Hindlimb muscle (tissue), 1 donor: Measurements from ENCODE around the gene CYB561. TPM values are rescaled to one million over a fixed set of nuclear protein-coding genes. Genes with fewer than 3 reads are reported as not detected.
"Not testable (repeated sequence)": the region's sequence is repeated elsewhere in the genome, so short reads cannot be mapped to it uniquely, and the experiment has no call there.

Source experiments
- DNase-seq: peaks from one replicate; pipeline ENCODE4 v3.0.0-alpha.2; 2013
- polyA plus RNA-seq: library from polyadenylated mRNA; unstranded; fragments of 120-200 nt; gene quantifications from one replicate; pipeline ENCODE4 v1.2.1, GENCODE V29; 2013; ENCODE audit not compliant: insufficient read length

Gene CYB561
- polyA plus RNA-seq, 1 donor: 7.0 TPM

DNA sequence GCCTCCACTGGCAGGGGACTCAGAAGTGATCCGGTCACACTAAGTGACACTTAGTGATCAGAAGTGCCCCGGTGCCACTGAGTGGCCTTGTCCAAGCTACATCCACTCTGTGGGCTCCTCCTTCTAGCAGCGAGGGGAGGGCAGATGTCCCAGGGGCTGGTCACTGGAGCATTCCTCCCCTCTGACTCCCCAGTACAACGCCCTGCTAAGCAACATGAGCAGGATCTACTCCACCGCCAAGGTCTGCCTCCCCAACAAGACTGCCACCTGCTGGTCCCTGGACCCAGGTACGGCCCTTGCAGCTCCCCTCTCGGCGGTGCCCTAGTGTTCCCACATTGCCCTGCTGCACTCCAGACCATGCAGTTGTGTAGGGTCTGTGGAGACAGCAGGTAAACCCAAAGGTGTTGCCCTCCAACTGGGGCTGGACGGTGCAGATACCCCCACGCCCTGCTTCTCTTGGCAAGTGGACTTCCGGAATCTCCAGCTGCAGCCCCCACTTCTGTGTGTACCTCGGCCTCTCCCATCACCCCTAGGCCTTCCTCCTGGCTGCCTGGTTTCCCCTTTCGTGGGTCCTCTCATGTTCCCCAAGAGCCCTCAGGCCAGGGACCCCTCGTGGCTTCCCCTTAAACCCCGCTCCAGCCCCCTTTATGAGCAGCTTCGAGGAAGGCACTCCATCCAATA, 32.8 kb upstream of the CYB561 start:
- DNase-seq: peak; percentile 47

DNA sequence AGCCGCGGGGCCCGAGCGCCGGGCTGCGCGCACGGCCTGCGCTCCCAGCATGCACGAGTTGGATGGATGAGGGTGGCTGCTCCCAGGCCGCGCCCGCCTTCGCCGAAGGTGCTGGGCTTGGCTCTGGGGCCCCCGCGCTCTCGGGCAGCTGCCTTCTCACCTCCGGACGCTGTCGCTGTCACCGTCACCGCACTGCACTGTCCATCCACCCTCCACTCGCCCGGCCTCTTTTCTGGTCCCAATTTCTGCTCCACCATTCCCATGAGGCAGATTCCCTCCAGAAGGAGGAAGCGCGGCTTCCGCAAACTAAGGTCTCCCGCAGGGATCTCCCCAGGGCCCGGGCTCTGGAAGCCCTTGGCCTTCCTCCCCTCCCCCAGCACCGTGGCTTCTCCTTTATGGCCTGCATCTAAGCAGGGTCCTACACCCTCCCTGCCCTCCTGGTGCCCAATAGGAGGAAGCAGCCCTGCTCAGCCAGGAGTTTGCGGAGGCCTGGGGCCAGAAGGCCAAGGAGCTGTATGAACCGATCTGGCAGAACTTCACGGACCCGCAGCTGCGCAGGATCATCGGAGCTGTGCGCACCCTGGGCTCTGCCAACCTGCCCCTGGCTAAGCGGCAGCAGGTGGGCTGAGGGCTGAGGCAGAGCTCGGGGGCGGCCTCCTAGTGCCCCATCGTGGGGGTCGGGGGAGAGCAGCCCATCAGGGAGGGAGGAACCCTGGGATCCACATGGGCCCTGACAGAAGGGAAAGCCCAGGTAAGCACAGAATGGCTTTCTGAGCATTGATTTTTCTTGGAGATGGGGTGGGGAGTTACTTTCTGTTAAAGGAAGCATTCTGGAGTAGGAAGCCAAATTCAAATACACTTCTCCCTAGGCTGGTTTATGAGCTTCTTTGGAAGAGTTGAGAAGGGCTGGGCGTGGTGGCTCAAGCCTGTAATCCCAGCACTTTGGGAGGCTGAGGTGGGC, 31.7 kb upstream of the CYB561 start:
- no peak for DNase-seq

DNA sequence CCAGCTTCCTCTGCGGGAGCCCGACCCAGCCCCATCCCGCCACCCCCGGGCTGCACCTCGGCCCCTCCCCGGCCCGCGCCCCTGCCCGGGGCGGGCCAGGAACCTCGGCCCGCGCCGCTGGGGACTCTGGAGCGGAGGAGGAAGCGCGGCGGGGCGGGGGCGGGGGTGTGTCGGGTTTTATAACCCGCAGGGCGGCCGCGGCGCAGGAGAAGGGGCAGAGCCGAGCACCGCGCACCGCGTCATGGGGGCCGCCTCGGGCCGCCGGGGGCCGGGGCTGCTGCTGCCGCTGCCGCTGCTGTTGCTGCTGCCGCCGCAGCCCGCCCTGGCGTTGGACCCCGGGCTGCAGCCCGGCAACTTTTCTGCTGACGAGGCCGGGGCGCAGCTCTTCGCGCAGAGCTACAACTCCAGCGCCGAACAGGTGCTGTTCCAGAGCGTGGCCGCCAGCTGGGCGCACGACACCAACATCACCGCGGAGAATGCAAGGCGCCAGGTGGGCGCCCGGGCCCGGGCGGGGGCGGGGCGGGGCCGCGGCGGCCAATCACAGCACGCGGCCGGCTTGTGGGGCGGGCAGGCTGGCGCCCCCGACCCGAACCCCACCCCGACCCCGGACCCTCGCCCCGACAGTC, 30.9 kb upstream of the CYB561 start, which contains the start of gene ACE:
Gene ACE (plus strand): TSS at position 208 of the 626 bp plus-strand sequence. CDS start 34 bp downstream, at position 242.
- DNase-seq: peak; percentile 34

DNA sequence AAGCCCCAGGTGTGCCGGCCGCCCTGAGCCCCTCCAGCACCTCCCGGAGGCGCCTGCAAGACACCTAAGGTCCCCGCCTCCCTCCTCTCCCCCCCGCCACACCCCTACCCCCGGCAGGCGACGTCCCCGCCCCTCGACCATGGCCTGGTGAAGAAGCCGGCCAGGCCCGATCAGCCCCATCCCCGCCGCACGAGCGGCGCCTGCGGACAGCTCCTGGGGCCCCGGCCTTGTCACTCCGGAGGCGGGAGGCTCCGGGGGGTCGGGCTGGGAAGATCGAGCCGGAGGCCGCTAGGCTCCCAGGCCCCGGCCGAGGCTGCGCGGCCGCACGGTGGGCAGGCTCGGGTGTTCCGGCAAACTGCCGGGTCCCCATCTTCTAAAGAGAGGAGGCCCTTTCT, 30.4 kb upstream of the CYB561 start:
- no peak for DNase-seq

DNA sequence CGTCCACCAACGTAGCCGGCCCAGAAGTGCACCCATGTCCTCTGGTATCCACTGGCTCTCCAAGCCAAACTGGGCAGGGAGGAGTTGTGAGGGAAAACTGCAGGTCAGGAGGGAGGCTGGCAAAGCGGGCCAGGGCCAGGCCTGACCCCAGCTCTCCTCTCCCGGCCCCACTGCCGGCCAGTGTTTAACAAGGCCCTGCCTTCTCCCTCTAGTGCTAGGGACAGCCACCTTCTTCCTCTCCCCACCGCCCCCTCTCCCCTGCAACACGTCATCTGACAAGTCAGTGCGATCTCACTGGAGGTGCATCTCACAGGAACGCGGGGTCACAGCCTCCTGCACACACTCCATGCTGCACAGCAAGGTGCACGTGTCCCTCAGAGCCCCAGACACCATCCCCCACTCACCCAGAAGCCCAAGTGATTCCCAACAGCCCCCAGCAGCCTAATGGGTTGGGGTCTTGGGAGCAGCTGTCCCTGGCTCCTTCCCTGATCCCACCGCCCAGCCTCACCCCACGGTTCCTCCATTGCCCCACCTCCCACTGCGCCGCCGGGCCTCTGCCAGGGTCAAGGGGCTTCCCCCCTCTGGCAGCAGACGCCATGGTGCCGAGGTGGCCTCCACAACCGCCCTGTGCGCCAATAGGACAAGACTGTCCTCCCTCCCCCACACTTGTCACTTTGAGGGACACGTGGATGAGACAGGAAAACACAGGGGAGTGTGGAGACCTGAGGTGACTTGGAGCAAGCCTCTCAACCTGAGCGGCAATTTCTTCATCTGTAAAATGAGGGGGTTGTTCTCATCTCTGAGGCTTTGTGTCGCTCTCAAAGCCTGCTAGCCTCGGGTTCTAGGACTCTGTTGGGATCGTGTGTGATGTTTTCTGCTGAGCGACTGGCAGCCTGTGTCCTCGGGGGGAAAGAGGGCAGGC, 29.6 kb upstream of the CYB561 start:
- no peak for DNase-seq

DNA sequence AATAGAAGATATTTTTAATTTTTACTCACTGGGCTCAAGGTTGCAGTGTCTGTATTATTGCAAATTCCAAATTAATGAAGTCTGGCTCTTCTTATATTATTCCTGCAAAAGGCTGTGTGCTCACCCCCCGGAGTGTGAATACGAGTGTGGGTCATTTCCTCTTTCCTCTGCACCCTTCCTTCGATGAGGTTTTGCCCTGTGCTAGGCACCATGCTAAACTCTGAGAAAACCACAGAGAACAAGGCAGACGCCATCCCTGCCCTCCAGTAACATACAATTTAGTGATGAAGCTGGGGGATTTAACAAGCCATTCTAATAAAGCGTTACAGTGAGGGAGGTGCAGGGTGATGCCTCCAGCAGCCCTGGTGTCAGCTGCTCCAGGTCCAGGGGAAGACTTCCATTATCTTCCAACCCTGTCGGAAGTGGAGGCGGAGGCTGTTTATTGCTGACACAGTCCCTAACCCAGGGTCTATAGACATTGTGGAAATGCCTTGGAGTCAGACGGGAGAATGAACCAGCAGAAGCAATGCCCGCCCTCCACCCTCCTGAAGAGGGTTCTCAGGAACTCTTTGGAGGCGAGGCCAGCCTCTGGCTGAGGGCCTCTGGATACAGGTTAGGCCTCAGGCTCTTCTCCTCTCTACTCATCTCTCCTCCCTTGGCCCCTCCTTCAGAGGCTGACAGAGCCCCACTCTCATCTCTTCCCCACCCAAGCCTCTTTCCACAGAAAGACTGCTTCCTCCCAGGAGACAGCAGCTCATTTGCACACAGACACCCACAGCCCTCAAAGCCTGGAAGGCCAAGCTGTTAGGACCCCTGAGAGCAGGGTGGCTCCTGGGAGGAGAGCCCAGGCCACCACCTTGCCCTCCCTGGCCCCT, 28.7 kb upstream of the CYB561 start:
- no peak for DNase-seq

DNA sequence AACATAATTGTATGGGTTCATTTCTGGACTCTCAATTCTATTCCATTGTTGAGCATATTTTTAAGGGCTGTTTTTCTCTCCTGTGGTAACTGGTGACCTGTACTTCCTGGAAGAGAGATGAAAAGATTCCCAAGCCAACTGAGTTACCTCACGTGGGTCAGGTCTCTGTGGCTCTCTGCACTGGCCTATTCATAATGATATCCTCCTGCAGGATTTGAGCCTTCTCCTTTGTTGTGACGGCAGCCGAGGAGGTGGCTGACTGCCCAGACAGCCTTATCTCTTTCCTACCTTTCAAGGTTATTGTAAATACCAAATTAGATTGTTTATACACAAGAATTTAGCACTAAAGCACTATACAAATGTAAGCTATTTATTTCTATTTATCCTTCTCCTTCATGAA, 28.1 kb upstream of the CYB561 start:
- DNase-seq: no peak

DNA sequence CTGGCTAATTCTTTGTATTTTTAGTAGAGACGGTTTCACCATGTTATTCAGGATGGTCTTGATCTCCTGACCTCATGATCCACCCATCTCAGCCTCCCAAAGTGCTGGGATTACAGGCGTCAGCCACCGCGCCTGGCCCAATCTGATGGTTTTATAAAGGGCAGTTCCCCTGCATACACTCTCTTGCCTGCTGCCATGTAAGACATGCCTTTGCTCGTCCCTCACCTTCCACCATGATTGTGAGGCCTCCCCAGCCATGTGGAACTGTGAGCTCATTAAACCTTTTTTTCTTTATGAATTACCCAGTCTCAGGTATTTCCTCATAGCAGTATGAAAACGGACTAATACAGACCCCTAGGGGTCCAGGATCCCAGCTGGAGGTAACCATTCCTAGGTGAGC, 22.0 kb upstream of the CYB561 start:
- not testable (repeated sequence) for DNase-seq

DNA sequence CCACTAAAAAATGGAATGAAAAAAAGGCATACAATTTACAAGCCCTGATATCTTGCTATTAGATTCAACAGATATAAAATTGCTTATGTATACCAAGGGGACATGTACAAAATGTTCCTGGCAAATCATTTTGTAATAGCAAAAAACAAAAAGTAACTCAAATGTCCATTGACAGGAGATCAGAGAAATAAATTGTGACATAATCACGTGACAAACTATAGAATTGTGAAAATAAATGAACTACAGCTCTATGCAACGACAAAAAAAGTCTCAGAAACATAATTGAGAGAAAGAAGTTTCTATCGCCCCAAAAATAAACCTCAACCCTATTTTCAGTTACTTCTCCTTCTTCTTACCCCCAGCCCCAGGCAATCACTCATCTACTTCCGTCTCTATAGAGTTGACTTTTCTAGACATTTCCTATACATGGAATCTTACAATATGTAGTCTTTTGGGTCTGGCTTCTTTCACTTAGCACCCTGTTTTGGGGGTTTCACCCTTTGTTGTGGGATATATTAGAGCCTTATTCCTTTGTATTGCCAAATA, 18.7 kb upstream of the CYB561 start:
- no peak for DNase-seq

DNA sequence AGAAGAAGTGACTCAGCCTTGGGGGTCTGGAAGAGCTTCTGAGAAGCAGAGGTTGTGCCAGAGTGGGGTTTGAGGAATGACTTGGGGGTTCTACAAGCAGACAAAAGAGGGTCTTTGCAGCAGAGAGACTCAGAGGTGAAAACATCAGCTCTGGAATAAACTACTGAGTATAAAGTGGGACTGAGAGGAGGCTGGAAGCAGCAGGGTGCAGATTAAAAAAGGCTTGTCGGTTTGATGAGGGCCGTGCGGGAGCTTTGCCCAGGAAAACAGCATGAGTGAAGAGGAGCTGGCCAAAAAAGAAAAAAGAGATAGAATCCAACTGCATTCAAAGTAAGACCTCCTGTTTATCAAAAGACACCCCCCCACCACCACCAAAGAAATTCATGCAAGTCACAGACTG, 17.7 kb upstream of the CYB561 start:
- no peak for DNase-seq

DNA sequence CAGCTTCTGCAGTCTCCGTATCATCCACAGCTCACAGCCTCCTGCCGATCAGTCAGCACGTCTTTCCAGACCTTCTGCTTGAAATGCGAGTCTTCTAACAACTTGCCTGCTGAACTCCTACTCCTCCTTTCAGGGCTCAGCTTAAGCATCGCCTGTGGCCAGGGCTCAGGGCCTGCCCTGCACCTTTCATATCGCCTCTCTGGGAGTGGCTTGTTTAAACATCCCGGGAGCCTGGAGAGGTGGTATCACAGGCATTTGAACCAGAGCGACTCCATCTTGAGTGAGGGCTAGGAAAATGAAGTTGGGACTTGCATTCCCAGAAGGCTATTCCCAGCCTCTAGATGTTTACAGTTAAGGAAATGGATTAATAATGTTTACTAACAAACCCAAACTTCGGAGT, 13.9 kb upstream of the CYB561 start:
- DNase-seq: no peak

DNA sequence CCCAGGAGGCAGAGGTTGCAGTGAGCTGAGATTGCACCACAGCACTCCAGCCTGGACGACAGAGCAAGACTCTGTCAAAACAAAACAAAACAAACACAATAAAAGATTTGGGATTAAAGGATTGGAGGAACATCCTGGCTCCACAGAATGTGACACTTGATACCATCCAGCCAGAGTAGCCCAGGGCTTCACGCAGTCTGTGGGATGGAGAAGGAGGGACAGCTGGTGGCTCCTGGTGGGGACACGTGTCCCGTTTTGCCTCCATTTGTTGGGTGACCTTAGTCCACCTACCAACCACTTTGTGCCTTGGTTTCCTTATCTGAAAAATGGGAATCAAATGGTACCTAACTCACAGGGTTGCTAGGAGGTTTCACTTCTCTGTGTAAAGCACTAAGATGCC, 12.4 kb upstream of the CYB561 start:
- DNase-seq: no peak

DNA sequence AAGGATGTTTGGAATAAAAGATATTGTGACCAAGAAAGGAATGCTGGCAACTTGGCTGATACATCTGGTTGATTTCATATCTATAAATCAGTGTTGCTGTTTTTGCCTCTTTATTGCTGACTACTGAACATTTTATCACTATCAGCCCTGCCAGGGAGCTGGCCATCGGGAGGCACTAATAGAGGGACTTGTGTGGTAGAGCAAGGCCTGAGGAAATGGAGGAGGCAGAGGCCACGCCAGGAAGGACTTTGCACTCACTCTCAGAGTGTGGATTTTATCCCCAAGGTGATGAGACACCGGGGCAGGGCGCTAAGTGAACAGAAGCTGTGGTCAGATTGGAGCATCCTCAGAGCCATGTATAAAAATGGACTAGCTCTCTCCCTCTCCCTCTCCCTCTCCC, 9.3 kb upstream of the CYB561 start:
- DNase-seq: no peak

DNA sequence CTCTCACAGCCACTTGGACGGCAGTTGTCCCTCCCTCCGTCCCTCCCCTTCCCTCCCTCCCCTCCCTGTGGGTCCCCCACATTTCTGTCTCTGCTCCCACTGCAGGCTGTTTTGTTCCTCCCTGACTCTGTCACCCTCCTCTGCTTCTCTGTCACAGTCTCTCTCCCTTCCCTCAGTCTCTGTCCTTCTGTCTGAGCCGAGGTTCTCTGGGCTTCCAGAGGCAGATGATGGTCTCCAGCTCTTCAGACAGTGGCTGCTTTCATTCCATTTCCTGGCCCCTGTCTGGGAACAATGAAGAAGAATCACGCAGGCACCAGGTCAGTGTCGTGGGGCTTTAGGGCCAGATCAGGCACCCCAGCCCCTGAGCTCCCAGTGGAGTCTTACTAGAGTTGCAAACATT, 8.8 kb upstream of the CYB561 start:
- DNase-seq: no peak

DNA sequence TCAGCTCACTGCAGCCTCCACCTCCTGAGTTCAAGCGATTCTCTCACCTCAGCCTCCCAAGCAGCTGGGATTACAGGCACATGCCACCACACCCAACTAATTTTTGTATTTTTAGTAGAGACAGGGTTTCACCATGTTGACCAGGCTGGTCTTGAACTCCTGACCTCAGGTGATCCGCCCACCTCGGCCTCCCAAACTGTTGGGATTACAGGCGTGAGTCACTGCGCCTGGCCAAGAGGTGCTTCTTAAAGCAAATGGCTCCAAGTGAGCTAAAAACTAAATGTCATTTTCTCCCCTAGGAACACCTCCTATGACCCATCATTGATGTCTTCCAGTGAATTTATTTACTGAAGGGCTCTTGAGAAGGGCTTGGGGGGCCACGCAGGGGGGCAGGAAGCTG, 8.3 kb upstream of the CYB561 start:
- DNase-seq: not testable (repeated sequence)

DNA sequence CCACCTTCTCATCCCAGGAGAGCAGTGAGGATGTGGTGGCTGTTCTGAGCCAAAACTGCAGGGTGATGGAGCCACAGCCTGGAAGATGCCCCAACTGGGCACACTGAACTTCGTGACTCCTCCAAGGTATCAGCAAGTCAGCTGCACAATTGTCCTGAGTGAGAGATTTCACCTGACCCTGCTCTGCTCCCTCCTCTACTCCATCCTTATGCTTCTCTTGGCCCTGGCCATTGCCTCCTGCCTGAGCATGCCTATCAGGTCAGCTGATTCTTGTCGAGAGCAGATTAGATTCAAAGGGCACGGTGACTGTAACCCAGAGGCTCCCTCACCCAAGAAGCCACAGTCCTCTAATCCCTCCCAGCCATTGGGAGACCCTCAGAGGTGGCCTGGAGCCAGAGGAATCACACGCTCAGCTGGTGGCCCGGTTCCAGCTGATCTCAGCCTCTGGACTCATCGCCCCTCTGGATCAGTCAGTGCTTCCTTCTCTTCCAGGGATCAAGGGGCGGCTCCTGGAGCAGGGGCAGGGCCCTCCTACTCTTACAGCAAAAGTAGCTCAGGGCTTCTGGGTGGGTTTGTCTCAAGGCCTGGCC, 7.0 kb upstream of the CYB561 start:
- DNase-seq: no peak

DNA sequence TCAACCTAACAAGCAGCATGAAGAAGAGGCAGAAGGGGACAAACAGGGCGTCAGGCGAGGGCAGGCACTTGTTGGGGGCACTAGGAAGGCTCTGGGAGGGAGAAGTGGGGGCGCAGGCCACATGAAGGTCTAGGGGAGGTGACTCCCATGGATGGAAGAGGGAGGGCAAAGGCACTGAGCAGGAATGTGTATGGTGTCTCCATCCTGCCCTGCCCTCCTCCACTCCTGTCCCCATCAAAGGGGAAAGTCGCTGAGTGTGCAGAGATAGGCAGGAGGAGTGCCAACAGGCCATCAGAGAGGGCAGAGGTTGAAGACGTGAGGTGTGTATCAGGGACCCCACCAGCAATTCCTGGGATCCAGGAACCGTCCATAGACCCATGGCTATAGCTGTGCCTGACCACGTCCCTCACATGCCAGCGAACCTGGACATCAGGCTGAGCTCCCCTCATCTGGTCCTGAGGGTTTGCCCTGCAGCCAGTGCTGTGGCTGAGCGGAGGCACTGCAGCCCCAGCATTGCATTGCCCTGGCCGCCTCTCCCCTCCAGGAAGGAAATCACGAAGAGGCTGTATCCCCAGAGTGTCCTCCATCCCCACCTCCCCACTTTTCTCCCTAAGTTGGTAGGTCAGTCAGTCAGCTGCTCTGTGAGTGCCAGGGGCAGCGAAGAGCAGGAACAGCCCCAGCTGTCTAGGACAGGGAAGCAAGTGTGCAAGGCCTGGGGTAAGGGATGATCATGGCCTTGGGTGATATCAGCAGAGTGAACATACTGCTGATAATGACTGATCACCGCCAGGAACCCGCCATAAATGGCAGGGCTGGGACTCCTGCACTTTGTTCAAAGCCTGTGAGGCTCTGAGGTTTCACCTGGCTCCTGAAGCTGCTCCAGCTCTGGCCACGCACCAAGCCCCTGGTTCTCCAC, 6.2 kb upstream of the CYB561 start:
- no peak for DNase-seq

DNA sequence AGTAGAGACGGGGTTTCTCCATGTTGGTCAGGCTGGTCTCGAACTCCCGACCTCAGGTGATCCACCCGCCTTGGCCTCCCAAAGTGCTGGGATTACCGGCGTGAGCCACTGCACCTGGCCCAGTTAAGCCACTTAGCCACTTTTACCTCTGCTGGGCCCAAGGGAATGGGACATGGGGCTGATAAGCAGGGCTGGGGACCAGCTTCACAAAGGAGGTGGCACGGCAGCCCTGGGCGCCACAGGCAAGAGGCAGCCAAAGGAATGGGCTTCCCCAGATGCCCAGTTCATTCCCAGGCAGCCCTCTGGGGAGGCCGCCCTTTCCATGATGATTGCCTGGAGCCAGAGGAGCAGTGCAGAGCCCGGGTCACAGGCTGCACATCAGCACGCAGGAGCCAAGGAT, 5.0 kb upstream of the CYB561 start:
- no peak for DNase-seq

DNA sequence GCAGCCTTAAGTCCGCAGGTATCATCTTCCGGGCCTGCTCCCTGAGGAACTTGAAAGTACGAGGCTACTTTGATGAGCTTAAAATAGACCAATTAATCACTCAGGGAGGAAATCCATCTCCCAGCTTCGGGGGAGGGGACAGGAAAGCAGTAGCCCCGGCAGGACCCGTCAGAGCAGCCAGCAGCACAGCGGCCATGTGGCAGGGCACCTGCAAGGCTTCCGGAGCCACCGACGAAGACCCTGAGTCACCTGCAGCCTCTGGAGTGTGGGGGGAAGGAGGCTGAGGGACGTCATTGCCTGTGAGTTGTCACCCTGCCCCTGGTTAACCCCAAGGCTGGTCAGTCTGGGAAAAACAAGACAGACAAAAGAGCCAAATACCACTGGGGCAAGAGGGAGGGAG, 4.4 kb upstream of the CYB561 start:
- no peak for DNase-seq
